A673 (cell line): Measurements from ENCODE around the gene AQP7.

ENCODE experiments used
- EZH2 ChIP-seq: fragments of 200-600 bp; sonication (generic); IDR thresholded peaks from 2 replicates; pipeline ENCODE4 v1.6.1; 2017; ENCODE audit warnings: borderline replicate concordance, low read depth, mild to moderate bottlenecking, mixed read lengths, antibody characterized with exemption, low read length; ENCODE audit not compliant: poor library complexity, severe bottlenecking
- TF ChIP-seq, protein P1 (sequence below): fragments of 300-800, 200-600 bp; sonication (generic); conservative IDR thresholded peaks from 2 replicates; pipeline ENCODE4 v1.5.1; 2017; ENCODE audit warnings: low read depth, mild to moderate bottlenecking, antibody characterized with exemption, low read length, moderate library complexity, mixed read lengths

- TF ChIP-seq, protein P1, sequence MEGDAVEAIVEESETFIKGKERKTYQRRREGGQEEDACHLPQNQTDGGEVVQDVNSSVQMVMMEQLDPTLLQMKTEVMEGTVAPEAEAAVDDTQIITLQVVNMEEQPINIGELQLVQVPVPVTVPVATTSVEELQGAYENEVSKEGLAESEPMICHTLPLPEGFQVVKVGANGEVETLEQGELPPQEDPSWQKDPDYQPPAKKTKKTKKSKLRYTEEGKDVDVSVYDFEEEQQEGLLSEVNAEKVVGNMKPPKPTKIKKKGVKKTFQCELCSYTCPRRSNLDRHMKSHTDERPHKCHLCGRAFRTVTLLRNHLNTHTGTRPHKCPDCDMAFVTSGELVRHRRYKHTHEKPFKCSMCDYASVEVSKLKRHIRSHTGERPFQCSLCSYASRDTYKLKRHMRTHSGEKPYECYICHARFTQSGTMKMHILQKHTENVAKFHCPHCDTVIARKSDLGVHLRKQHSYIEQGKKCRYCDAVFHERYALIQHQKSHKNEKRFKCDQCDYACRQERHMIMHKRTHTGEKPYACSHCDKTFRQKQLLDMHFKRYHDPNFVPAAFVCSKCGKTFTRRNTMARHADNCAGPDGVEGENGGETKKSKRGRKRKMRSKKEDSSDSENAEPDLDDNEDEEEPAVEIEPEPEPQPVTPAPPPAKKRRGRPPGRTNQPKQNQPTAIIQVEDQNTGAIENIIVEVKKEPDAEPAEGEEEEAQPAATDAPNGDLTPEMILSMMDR = no peak
- TF ChIP-seq EZH2 = no peak
Measured at GRCh38 chr9:33443464-33444154, 41.2 kb upstream of the AQP7 start.
